HepG2 (cell line): ENCODE data around the gene C2CD3. TPM values are rescaled to one million over a fixed set of nuclear protein-coding genes. Genes with fewer than 3 reads are reported as not detected.
A peak's percentile ranks its signal among the peaks of the same experiment; 100 is the strongest.

ENCODE experiments used
- ATAC-seq: fragments of 200-7000 bp; cut with Tn5 transposase; 3 replicates; pipeline ENCODE4 v1.9.1; 2020; ENCODE audit warnings: mild to moderate bottlenecking, moderate library complexity
- BruUV-seq: library from RNA; stranded (reverse); fragments of 400-500 nt; replicated peaks from 2 replicates; lab custom pipeline; 2021; lab: Mats Ljungman, UMichigan
- CTCF ChIA-PET: fragments of 300-600 bp; formaldehyde crosslinking; extraction: SDS; loops from one replicate; lab custom pipeline; 2021; ENCODE audit warnings: low total read pairs, inconsistent platforms, low intra/inter-chr PET ratio; lab: Yijun Ruan, JAX
- POLR2A ChIA-PET: fragments of 350-600 bp; sonication (Branson Sonifier 250); formaldehyde crosslinking; loops from one replicate; lab custom pipeline; 2020; ENCODE audit warnings: antibody characterized with exemption, inconsistent platforms; lab: Yijun Ruan, JAX
- DNase-seq: peaks from one replicate; pipeline ENCODE4 v3.0.0-alpha.2; 2015; ENCODE audit warnings: low spot score
- FAIRE-seq: peaks from 3 replicates; lab custom pipeline; 2011; peaks lifted over from hg19 to GRCh38; lab: Jason Lieb, UNC
- H2AFZ ChIP-seq: one replicate; pipeline ENCODE4 v1.6.1; 2011; ENCODE audit warnings: low read length, inconsistent platforms
- H3K27ac ChIP-seq: fragments of 300-600 bp; 3 replicates; pipeline ENCODE4 v1.8.0; 2011; ENCODE audit warnings: mixed run types, mild to moderate bottlenecking, mixed read lengths, low read length, inconsistent platforms; ENCODE audit not compliant: insufficient read depth; ENCODE audit errors: extremely low read length
- H3K27me3 ChIP-seq, 2 experiments: fragments of 200-600 bp in 1 of 2; 2 replicates in 1 of 2; 3 replicates in 1 of 2; pipeline versions ENCODE4 v1.6.0 to v1.8.0; 2011; ENCODE audit warnings: low read length in 2 of 2, mild to moderate bottlenecking in 2 of 2, moderate library complexity in 2 of 2, inconsistent platforms in 1 of 2; ENCODE audit not compliant: insufficient read depth in 2 of 2, control insufficient read depth in 1 of 2
- H3K36me3 ChIP-seq, 2 experiments: fragments of 200-600 bp in 1 of 2; replicated peaks in 1 of 2; 2 replicates in 1 of 2; 3 replicates in 1 of 2; pipeline versions ENCODE4 v1.5.1 to v1.8.0; 2011; ENCODE audit warnings: low read length in 2 of 2, inconsistent platforms in 1 of 2; ENCODE audit not compliant: insufficient read depth in 2 of 2, control insufficient read depth in 1 of 2
- H3K4me1 ChIP-seq: 2 replicates; pipeline ENCODE4 v1.5.1; 2012; ENCODE audit warnings: low read length, inconsistent platforms; ENCODE audit not compliant: insufficient read depth
- H3K4me2 ChIP-seq: 2 replicates; pipeline ENCODE4 v1.6.0; 2011; ENCODE audit warnings: low read depth, low read length, inconsistent platforms
- H3K4me3 ChIP-seq, 3 experiments: fragments of 200-600 bp in 1 of 3; sonication (generic), shearing (Covaris generic) in 1 of 3; replicated peaks in 1 of 3; 2 replicates each; pipeline ENCODE4 v1.5.1; 2011 to 2016; ENCODE audit warnings: low read length in 3 of 3, inconsistent platforms in 2 of 3, low read depth in 2 of 3, mild to moderate bottlenecking in 2 of 3, control low read depth in 1 of 3, mixed read lengths in 1 of 3; ENCODE audit not compliant: insufficient read depth in 1 of 3
- H3K79me2 ChIP-seq: one replicate; pipeline ENCODE4 v1.6.1; 2011; ENCODE audit warnings: low read length, inconsistent platforms; ENCODE audit not compliant: insufficient read depth
- H3K9ac ChIP-seq: 2 replicates; pipeline ENCODE4 v1.6.0; 2011; ENCODE audit warnings: mild to moderate bottlenecking, low read depth, low read length, inconsistent platforms; ENCODE audit not compliant: insufficient read depth
- H3K9me3 ChIP-seq: 2 replicates; pipeline ENCODE4 v1.5.1; 2012; ENCODE audit warnings: mild to moderate bottlenecking, low read length
- H4K20me1 ChIP-seq: 2 replicates; pipeline ENCODE4 v1.6.0; 2011; ENCODE audit warnings: inconsistent platforms, mild to moderate bottlenecking, low read length, moderate library complexity; ENCODE audit not compliant: insufficient read depth
- HES4 ChIP-seq: sonication (generic); formaldehyde crosslinking; IDR thresholded peaks from 2 replicates; pipeline ENCODE4 v1.9.0; 2021; ENCODE audit warnings: mild to moderate bottlenecking, missing genetic modification reagents, borderline replicate concordance
- SAP130 ChIP-seq: IDR thresholded peaks from 2 replicates; pipeline ENCODE4 v1.6.1; 2016; ENCODE audit warnings: low read depth
- ZKSCAN1 ChIP-seq: fragments of 150-350 bp; IDR thresholded peaks from 2 replicates; pipeline ENCODE4 v1.6.1; 2014; ENCODE audit warnings: low read length
- ZNF724P ChIP-seq: sonication (generic); formaldehyde crosslinking; IDR thresholded peaks from 2 replicates; pipeline ENCODE4 v1.8.0; 2022; ENCODE audit warnings: missing genetic modification reagents, borderline replicate concordance
- ZNF775 ChIP-seq: sonication (generic); formaldehyde crosslinking; IDR thresholded peaks from 2 replicates; pipeline ENCODE4 v1.4.0; 2020; ENCODE audit warnings: missing genetic modification reagents, mild to moderate bottlenecking, moderate library complexity, borderline replicate concordance
- WGBS: methylation state at CpG from one replicate; pipeline ENCODE4 v1.1.6; 2017; ENCODE audit warnings: low lambda C conversion rate; 5-methylcytosine and 5-hydroxymethylcytosine counted together
- in situ Hi-C: cut with HindIII; loops from 2 replicates; pipeline ENCODE4 v1.10.0; 2017; ENCODE audit warnings: low pct_unique_long_range_greater_than_20kb; ENCODE audit not compliant: extremely low pct_ligation_motif_present
- intact Hi-C: fragments of 100-400 bp; cut with micrococcal nuclease; formaldehyde crosslinking; loops from one replicate; pipeline ENCODE4 v1.10.0; 2022; ENCODE audit not compliant: unreplicated experiment
- polyA plus RNA-seq, 8 experiments: library from polyadenylated mRNA; depleted of rRNA in 3 of 8; stranded (reverse) in 7 of 8; unstranded in 1 of 8; fragments of >200 nt; fragmentation: Illumina TruSeq in 4 of 8; extraction: Trizol in 4 of 8; gene quantifications; 2 replicates each; pipeline versions ENCODE4 v1.2.1 to v1.2.3, GENCODE V29; 2011 to 2016; ENCODE audit warnings: low read depth in 4 of 8, missing spikeins in 1 of 8, mixed read lengths in 1 of 8; ENCODE audit not compliant: insufficient read depth in 1 of 8
- total RNA-seq, 5 experiments: library from RNA; depleted of rRNA; stranded (reverse); fragments of >200 nt; fragmentation: Illumina TruSeq; extraction: Trizol; gene quantifications; 2 replicates each; pipeline ENCODE4 v1.2.3, GENCODE V29; 2016; ENCODE audit warnings: low read depth in 1 of 5
- TF ChIP-seq, protein P1 (sequence below): sonication (generic); formaldehyde crosslinking; IDR thresholded peaks from 2 replicates; pipeline ENCODE4 v1.4.0; 2020; ENCODE audit warnings: missing genetic modification reagents, mild to moderate bottlenecking, borderline replicate concordance

The C2CD3 gene
- total and polyA plus RNA-seq, 2 of the 13 experiments (the other 11 are each of a cell fraction or from before 2014, with no cell fraction given): 5.5 to 6.4 TPM

DNA sequence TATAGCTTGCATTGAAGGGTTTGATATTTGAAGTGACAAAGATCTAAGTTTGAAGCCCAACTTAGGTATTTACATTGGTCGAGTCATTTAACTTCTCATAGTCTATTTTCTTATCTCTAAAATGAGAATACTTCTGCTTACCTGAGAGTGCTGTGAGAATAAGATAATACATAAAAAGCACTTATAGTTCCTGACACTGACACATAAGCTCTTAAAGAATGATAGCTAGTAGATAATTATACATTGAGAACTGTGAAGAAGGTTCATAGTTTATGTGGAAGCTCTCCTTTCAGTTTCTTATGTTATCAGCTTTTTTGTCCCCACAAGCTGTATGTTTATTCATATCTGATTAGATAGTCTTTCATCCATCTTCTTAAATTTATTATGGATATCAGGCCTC is 5.1 kb upstream of the C2CD3 start (continued):
- TF ChIP-seq, protein P1, sequence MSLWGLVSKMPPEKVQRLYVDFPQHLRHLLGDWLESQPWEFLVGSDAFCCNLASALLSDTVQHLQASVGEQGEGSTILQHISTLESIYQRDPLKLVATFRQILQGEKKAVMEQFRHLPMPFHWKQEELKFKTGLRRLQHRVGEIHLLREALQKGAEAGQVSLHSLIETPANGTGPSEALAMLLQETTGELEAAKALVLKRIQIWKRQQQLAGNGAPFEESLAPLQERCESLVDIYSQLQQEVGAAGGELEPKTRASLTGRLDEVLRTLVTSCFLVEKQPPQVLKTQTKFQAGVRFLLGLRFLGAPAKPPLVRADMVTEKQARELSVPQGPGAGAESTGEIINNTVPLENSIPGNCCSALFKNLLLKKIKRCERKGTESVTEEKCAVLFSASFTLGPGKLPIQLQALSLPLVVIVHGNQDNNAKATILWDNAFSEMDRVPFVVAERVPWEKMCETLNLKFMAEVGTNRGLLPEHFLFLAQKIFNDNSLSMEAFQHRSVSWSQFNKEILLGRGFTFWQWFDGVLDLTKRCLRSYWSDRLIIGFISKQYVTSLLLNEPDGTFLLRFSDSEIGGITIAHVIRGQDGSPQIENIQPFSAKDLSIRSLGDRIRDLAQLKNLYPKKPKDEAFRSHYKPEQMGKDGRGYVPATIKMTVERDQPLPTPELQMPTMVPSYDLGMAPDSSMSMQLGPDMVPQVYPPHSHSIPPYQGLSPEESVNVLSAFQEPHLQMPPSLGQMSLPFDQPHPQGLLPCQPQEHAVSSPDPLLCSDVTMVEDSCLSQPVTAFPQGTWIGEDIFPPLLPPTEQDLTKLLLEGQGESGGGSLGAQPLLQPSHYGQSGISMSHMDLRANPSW (CRISPR knock-in tag): no peak
- TF ChIP-seq HES4 (CRISPR knock-in tag) (no peak), ZKSCAN1 (no peak)

DNA sequence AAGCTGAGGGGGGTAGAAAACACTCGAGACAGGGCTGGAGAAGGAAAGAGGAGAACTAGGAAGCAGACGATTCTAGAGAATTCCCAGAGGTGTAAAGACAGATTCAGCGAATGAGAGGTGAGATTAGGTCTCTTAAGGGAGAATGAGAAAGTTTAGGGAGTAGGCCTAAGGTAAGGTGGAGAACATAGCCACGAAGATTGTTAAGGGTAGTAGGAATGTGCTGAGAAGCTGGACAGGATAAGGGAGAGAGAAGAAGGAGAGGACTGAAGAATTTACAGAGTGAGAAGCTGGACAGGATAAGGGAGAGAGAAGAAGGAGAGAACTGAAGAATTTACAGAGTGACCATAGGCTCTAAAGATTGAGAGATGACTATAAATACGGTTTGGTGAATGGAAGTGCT is 1.2 kb upstream of the C2CD3 start:
- peaks cover 55% of the 10 kb centered on the region for H3K4me1 ChIP-seq
- peak overlapping the region; percentile 75 for H3K27ac ChIP-seq
- TF ChIP-seq ZNF775 (CRISPR knock-in tag): peak; percentile 97
- peak; percentile 18; the same call in 1 of the 2 replicates for TF ChIP-seq SAP130 (CRISPR knock-in tag)
- no peak for TF ChIP-seq ZNF724P (CRISPR knock-in tag)
- in situ Hi-C loops (loop anchor here (25.0 kb wide), 1 partner anchor 210 kb away; the partner anchor contains the start of gene DNAJB13), intact Hi-C loops (loop anchor here (5.0 kb wide), 1 partner anchor 210 kb away; no protein-coding TSS in a partner anchor)
- H3K9me3 ChIP-seq: no peaks in the 10 kb centered on the region
- ChIA-PET CTCF (no interaction called here), POLR2A (no interaction called here)
- peak overlapping the region; percentile 79 for H3K9ac ChIP-seq
- no peak for FAIRE-seq
- peak overlapping the region; percentile 83 for H3K4me2 ChIP-seq
- H4K20me1 ChIP-seq: no peaks in the 10 kb centered on the region
- peaks cover 0 to 9% of the 10 kb centered on the region in 2 experiments; a peak in 2 of 5 replicates for H3K36me3 ChIP-seq
- H3K79me2 ChIP-seq: peaks cover 61% of the 10 kb centered on the region
- no peak overlapping the region for H2AFZ ChIP-seq
- H3K27me3 ChIP-seq: no peaks in the 10 kb centered on the region; a peak in 1 of 5 replicates
- BruUV-seq: TSS peak; percentile 50
- 2% methylated on average over 5 of the region's 5 CpGs for WGBS
- ATAC-seq: no peak
- no peak for DNase-seq
- peak overlapping the region; percentile 72 to 86 (median 74) for H3K4me3 ChIP-seq
